ENCODE measurements around the gene UBE3A.

DNA sequence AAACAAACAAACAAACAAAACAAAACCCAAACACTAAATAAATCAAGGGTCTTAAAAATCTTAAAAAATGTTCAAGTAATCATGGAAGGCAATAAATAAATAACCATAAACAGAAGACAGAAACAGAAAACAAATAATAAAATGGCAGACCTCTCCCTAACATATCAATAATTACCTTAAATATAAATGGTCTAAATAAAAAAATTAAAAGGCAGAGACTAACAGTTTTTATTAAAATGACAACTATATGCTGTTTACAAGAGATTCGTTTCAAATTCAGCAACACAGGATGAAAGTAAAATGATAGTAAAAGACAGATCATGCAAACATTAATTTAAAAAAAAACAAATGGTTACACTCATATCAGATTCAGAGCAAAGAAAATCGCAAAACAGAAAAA is 91.1 kb downstream of the UBE3A start:
- TF ChIP-seq CTCF (IDR thresholded peaks at IDR 0.05): no peak
- TF ChIP-seq POLR2A (IDR thresholded peaks at IDR 0.05): no peak
